Measurements from ENCODE around the gene ARHGAP24. TPM values are rescaled to one million over a fixed set of nuclear protein-coding genes. Genes with fewer than 3 reads are reported as not detected.

ARHGAP24 gene
- total and polyA plus RNA-seq, 10 of the 15 experiments (the other 5 are each of a cell fraction or from before 2014, with no cell fraction given), result 0.10 to 4.2 (median 0.52) TPM

- Histone ChIP-seq H3K4me1 (ENCODE audit: control insufficient read depth, insufficient read depth, low read length) (no peaks in the 10 kb centered on the region), H3K79me2 (ENCODE audit: control insufficient read depth, insufficient read depth, low read length) (no peaks in the 10 kb centered on the region), H3K9me3 (replicated peaks; ENCODE audit: control insufficient read depth, insufficient read depth, low read length) (no peaks in the 10 kb centered on the region), H2AFZ (ENCODE audit: control insufficient read depth, low read depth, low read length) (no peak overlapping the region), H3K4me3 (no peak overlapping the region), H3K4me2 (ENCODE audit: control insufficient read depth, insufficient read depth) (no peak overlapping the region), H3K27me3 (replicated peaks in 1 of 2; ENCODE audit: control insufficient read depth in 2 of 2, insufficient read depth in 2 of 2, low read length in 1 of 2) (no peaks in the 10 kb centered on the region), H4K20me1 (ENCODE audit: control insufficient read depth, insufficient read depth) (no peaks in the 10 kb centered on the region), H3K9ac (ENCODE audit: control insufficient read depth, insufficient read depth, low read length) (no peak overlapping the region), H3K27ac (ENCODE audit: control insufficient read depth, insufficient read depth) (no peak overlapping the region), H3K36me3 (ENCODE audit: control insufficient read depth in 2 of 2, insufficient read depth in 2 of 2, low read length in 1 of 2) (no peaks in the 10 kb centered on the region)
- intact Hi-C loops (cut with micrococcal nuclease; ENCODE audit: unreplicated experiment), result no loop called here
- RAD21 ChIA-PET (ENCODE audit: unreplicated experiment), result no interaction called here
- TF ChIP-seq EP300 (IDR thresholded peaks at IDR 0.05; ENCODE audit: borderline replicate concordance in 1 of 2, control insufficient read depth in 1 of 2, low read depth in 2 of 2, low read length in 2 of 2) (no peak), MTA2 (IDR thresholded peaks at IDR 0.05; ENCODE audit: low read depth) (no peak), JUND (IDR thresholded peaks at IDR 0.05; ENCODE audit: low read depth, low read length) (no peak), NBN (IDR thresholded peaks at IDR 0.05) (no peak), STAT1 (conservative IDR thresholded peaks at IDR 0.05) (no peak), BRCA1 (IDR thresholded peaks at IDR 0.05; ENCODE audit: low read depth, low read length) (no peak), FOXK2 (IDR thresholded peaks at IDR 0.05) (no peak), ATF2 (IDR thresholded peaks at IDR 0.05; ENCODE audit: low read length) (no peak), RELB (IDR thresholded peaks at IDR 0.05; ENCODE audit: low read depth) (no peak), EZH2 (IDR thresholded peaks at IDR 0.05; ENCODE audit: borderline replicate concordance, control insufficient read depth, low read depth, low read length) (no peak), ATF7 (IDR thresholded peaks at IDR 0.05; ENCODE audit: low read depth) (no peak), TARDBP (IDR thresholded peaks at IDR 0.05; ENCODE audit: borderline replicate concordance) (no peak), BHLHE40 (IDR thresholded peaks at IDR 0.05; ENCODE audit: borderline replicate concordance in 1 of 2, low read depth in 2 of 2, low read length in 1 of 2) (no peak), JUNB (IDR thresholded peaks at IDR 0.05) (no peak), E2F4 (IDR thresholded peaks at IDR 0.05; ENCODE audit: low read depth, low read length) (no peak), HSF1 (IDR thresholded peaks at IDR 0.05; ENCODE audit: low read depth, low read length) (no peak), DPF2 (IDR thresholded peaks at IDR 0.05) (no peak), RUNX3 (IDR thresholded peaks at IDR 0.05; ENCODE audit: low read length) (no peak)
- no peak for DNase-seq (ENCODE audit: low read depth, low spot score)
- BruUV-seq (replicated peaks), result no TSS peak
- in situ Hi-C loops (cut with MboI), result no loop called here
- FAIRE-seq, result no peak
- WGBS (ENCODE audit: insufficient coverage, insufficient replicate concordance, low lambda C conversion rate, missing lambda C conversion rate), result 45% methylated on average over 17 of the region's 17 CpGs
- CTCF ChIA-PET, result interaction anchor here (0.7 to 0.9 kb wide), 2 partner anchors 12 to 13 kb away, joined by 3 to 4 read pairs; no protein-coding TSS in a partner anchor
- SMC1A ChIA-PET (ENCODE audit: uncharacterized antibody, unreplicated experiment), result interaction anchor here (1.2 kb wide), 1 partner anchor 9 kb away, joined by 3 read pairs; no protein-coding TSS in a partner anchor
- POLR2A ChIA-PET, result no interaction called here
- no peak for ATAC-seq
Measured at GRCh38 chr4:85956293-85956945, 481.5 kb downstream of the ARHGAP24 start.
